AG04450 (cell line): ENCODE data around the gene IRGQ. TPM values are rescaled to one million over a fixed set of nuclear protein-coding genes. Genes with fewer than 3 reads are reported as not detected.

ENCODE experiments used
- CTCF ChIA-PET: fragments of 300-600, 350-600 bp; formaldehyde crosslinking; extraction: SDS; loops from one replicate; lab custom pipeline; 2022; ENCODE audit warnings: antibody characterized with exemption, inconsistent platforms; lab: Charles Lee
- POLR2A ChIA-PET: fragments of 350-600 bp; formaldehyde crosslinking; extraction: SDS; loops from one replicate; lab custom pipeline; 2021; ENCODE audit warnings: antibody characterized with exemption, inconsistent platforms; lab: Yijun Ruan, JAX
- DNase-seq: peaks from one replicate; pipeline ENCODE4 v3.0.0-alpha.2; 2011; ENCODE audit warnings: low read depth, low spot score
- H3K27ac ChIP-seq: one replicate; pipeline ENCODE4 v1.5.1; 2012; ENCODE audit warnings: low read depth, low read length, control low read depth
- H3K27me3 ChIP-seq: one replicate; pipeline ENCODE4 v1.6.0; 2012; ENCODE audit warnings: low read length; ENCODE audit not compliant: control insufficient read depth, insufficient read depth
- H3K4me3 ChIP-seq: 2 replicates; pipeline ENCODE4 v1.5.1; 2011; ENCODE audit warnings: mild to moderate bottlenecking, low read depth, low read length, control low read depth
- H3K9me3 ChIP-seq: 2 replicates; pipeline ENCODE4 v1.5.1; 2012; ENCODE audit warnings: low read length; ENCODE audit not compliant: control insufficient read depth, insufficient read depth
- polyA plus RNA-seq: library from polyadenylated mRNA; depleted of rRNA; stranded (reverse); fragments of >200 nt; gene quantifications from 2 replicates; pipeline ENCODE4 v1.2.3, GENCODE V29; 2011; rRNA removed
- TF ChIP-seq, protein P1 (sequence below): IDR thresholded peaks from 2 replicates; pipeline ENCODE4 v1.5.1; 2011; ENCODE audit warnings: low read depth, low read length, control low read depth, inconsistent platforms

IRGQ gene
- polyA plus RNA-seq, 1 experiment = 11.2 TPM

DNA sequence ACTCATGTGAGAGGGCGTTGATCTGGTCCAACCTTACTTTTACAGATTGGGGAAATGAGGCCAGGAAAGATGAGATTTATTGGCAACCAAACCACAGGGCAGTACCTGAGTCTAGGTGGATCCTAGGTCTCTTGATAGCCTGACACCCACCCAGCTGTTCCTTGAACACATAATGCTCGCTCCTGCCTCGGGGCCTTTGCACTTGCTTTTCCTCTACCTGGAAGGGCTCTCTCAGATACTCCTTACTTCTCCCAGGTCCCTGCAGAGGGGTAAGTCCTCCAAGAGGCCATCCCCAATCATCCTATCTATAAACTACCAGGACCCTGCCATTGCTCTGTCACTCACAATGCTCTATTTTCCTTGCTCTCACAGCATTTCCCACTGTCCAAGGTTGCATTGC, 55.6 kb downstream of the IRGQ start:
- POLR2A ChIA-PET = no interaction called here
- Histone ChIP-seq H3K27me3 (no peaks in the 10 kb centered on the region), H3K9me3 (no peaks in the 10 kb centered on the region), H3K4me3 (no peak overlapping the region), H3K27ac (no peak overlapping the region)
- CTCF ChIA-PET = interaction anchor here (1.4 kb wide), 1 partner anchor 245 kb away, joined by 3 read pairs; no protein-coding TSS in a partner anchor
- no peak for DNase-seq
- TF ChIP-seq, protein P1, sequence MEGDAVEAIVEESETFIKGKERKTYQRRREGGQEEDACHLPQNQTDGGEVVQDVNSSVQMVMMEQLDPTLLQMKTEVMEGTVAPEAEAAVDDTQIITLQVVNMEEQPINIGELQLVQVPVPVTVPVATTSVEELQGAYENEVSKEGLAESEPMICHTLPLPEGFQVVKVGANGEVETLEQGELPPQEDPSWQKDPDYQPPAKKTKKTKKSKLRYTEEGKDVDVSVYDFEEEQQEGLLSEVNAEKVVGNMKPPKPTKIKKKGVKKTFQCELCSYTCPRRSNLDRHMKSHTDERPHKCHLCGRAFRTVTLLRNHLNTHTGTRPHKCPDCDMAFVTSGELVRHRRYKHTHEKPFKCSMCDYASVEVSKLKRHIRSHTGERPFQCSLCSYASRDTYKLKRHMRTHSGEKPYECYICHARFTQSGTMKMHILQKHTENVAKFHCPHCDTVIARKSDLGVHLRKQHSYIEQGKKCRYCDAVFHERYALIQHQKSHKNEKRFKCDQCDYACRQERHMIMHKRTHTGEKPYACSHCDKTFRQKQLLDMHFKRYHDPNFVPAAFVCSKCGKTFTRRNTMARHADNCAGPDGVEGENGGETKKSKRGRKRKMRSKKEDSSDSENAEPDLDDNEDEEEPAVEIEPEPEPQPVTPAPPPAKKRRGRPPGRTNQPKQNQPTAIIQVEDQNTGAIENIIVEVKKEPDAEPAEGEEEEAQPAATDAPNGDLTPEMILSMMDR = no peak

DNA sequence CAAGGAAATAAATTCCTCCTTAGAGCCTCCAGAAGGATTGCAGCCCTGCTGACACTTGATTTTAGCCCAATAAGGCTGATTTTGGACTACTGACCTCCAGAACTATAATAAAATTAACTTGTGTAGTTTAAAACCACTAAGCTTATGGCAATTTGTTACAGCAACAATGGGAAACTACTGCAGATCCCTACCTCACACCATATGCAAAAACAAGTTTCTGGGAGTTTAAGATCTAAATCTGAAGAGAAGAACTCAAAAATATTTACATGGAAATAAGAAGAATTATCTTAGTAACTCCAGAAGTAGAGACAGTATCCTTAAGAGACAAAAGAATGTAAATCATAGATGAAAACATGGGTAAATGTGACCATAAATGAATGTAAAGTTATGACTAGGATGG, 57.0 kb downstream of the IRGQ start:
- Histone ChIP-seq H3K4me3 (no peak overlapping the region), H3K27ac (no peak overlapping the region), H3K27me3 (no peaks in the 10 kb centered on the region), H3K9me3 (no peaks in the 10 kb centered on the region)
- no peak for DNase-seq
- ChIA-PET CTCF (interaction anchor here (1.4 to 5.1 kb wide), 2 partner anchors 16 to 246 kb away, joined by 3 to 58 read pairs; no protein-coding TSS in a partner anchor), POLR2A (no interaction called here)
- TF ChIP-seq, protein P1 = no peak

DNA sequence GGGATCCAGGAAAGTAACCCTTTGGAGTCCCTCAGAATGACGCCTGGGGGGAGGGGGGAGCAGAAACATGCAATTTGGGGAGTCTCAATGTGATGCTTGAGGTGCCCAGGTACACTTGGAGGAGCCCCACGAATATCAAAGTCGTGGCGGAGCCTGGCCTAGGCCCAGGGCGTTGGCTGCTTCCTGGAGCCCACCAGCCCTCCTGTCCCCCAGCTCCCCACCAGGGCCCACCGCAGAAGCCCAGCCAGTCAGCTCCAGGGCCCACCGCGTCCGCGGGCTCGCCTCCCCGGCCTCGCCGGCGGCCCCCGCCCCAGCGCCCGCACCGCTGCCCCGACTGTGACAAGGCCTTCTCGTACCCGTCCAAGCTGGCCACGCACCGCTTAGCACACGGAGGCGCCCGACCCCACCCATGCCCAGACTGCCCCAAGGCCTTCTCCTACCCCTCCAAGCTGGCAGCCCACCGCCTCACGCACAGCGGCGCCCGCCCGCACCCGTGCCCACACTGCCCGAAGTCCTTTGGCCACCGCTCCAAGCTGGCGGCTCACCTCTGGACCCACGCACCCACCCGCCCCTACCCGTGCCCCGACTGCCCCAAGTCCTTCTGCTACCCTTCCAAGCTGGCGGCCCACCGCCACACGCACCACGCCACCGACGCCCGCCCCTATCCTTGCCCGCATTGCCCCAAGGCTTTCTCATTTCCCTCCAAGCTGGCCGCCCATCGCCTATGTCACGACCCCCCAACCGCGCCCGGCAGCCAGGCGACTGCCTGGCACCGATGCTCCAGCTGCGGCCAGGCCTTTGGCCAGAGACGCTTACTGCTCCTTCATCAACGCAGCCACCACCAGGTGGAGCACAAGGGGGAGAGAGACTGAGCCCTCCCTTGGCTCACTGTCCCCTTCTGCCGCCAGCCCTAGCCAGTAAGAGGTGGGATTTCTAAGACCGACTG, 60.8 kb downstream of the IRGQ start:
- H3K4me3 ChIP-seq = no peak overlapping the region
- ChIA-PET POLR2A (interaction anchor here (0.6 to 0.8 kb wide), 2 partner anchors 20 to 71 kb away, joined by 3 read pairs; no protein-coding TSS in a partner anchor), CTCF (interaction anchor here (0.6 to 5.7 kb wide), 14 partner anchors 11 to 282 kb away, joined by 3 to 58 read pairs (median 4); partner anchors contain the start of genes IRGQ and ZNF576)
- no peaks in the 10 kb centered on the region for H3K9me3 ChIP-seq
- DNase-seq = no peak
- TF ChIP-seq, protein P1 = peak; percentile 67
- H3K27ac ChIP-seq = no peak overlapping the region
- H3K27me3 ChIP-seq = no peaks in the 10 kb centered on the region

Other genes starting within 250 kb of the IRGQ start
- gene CD177, start 242.4 kb downstream of the IRGQ start, polyA plus RNA-seq = 0.19 and 0.41 TPM in 2 replicates
- not detected in 2 replicates for gene TEX101, start 181.2 kb downstream of the IRGQ start, polyA plus RNA-seq
- 0.60 and 1.0 TPM in 2 replicates for gene LYPD3, start 130.5 kb downstream of the IRGQ start, polyA plus RNA-seq
- gene PHLDB3, start 91.4 kb downstream of the IRGQ start, polyA plus RNA-seq = 4.2 and 5.9 TPM in 2 replicates
- gene ETHE1, start 68.9 kb downstream of the IRGQ start, polyA plus RNA-seq = 104 and 130 TPM in 2 replicates
- gene ZNF575, start 62.9 kb downstream of the IRGQ start, polyA plus RNA-seq = 0.16 and 0.17 TPM in 2 replicates
- 15.2 and 17.7 TPM in 2 replicates for gene XRCC1, start 20.6 kb downstream of the IRGQ start, polyA plus RNA-seq
- 1.8 and 2.7 TPM in 2 replicates for gene PINLYP, start 20.3 kb downstream of the IRGQ start, polyA plus RNA-seq
- gene ZNF576, start 461 bp upstream of the IRGQ start, polyA plus RNA-seq = 9.3 and 11.3 TPM in 2 replicates
- 0.07 and 0.12 TPM in 2 replicates for gene SRRM5, start 16.0 kb upstream of the IRGQ start, polyA plus RNA-seq
- 18.7 and 23.2 TPM in 2 replicates for gene ZNF428, start 23.5 kb upstream of the IRGQ start, polyA plus RNA-seq
- 3.7 and 5.3 TPM in 2 replicates for gene CADM4, start 43.7 kb upstream of the IRGQ start, polyA plus RNA-seq
- 75.5 and 89.9 TPM in 2 replicates for gene PLAUR, start 74.0 kb upstream of the IRGQ start, polyA plus RNA-seq
- gene IRGC, start 119.9 kb upstream of the IRGQ start, polyA plus RNA-seq = not detected in 2 replicates
- 9.2 and 12.1 TPM in 2 replicates for gene SMG9, start 158.8 kb upstream of the IRGQ start, polyA plus RNA-seq
- 0.12 and 0.32 TPM in 2 replicates for gene KCNN4, start 184.8 kb upstream of the IRGQ start, polyA plus RNA-seq
- gene LYPD5, start 206.3 kb upstream of the IRGQ start, polyA plus RNA-seq = 0.66 and 0.88 TPM in 2 replicates
- gene ZNF283, start 231.2 kb upstream of the IRGQ start, polyA plus RNA-seq = 5.6 and 7.9 TPM in 2 replicates